Activated naive CD4-positive, alpha-beta T cell treated with anti-CD3 and anti-CD28 coated beads, Interleukin-2, amount 50 U/mL, for 24 hours (primary cell): ENCODE results near the gene PLCD4.

ENCODE experiments used
- H3K27ac Mint-ChIP-seq: one replicate; pipeline ENCODE4 v1.8.0; 2021; ENCODE audit warnings: mild to moderate bottlenecking, mixed read lengths
- H3K27me3 Mint-ChIP-seq: one replicate; pipeline ENCODE4 v1.8.0; 2021; ENCODE audit warnings: mixed read lengths
- H3K36me3 Mint-ChIP-seq: one replicate; pipeline ENCODE4 v1.8.0; 2021; ENCODE audit warnings: mixed read lengths
- H3K4me1 Mint-ChIP-seq: one replicate; pipeline ENCODE4 v1.8.0; 2021; ENCODE audit warnings: mixed read lengths
- H3K4me3 Mint-ChIP-seq: one replicate; pipeline ENCODE4 v1.8.0; 2021; ENCODE audit warnings: mild to moderate bottlenecking, mixed read lengths
- H3K9me3 Mint-ChIP-seq: one replicate; pipeline ENCODE4 v1.8.0; 2021; ENCODE audit warnings: mixed read lengths

The PLCD4 gene

DNA sequence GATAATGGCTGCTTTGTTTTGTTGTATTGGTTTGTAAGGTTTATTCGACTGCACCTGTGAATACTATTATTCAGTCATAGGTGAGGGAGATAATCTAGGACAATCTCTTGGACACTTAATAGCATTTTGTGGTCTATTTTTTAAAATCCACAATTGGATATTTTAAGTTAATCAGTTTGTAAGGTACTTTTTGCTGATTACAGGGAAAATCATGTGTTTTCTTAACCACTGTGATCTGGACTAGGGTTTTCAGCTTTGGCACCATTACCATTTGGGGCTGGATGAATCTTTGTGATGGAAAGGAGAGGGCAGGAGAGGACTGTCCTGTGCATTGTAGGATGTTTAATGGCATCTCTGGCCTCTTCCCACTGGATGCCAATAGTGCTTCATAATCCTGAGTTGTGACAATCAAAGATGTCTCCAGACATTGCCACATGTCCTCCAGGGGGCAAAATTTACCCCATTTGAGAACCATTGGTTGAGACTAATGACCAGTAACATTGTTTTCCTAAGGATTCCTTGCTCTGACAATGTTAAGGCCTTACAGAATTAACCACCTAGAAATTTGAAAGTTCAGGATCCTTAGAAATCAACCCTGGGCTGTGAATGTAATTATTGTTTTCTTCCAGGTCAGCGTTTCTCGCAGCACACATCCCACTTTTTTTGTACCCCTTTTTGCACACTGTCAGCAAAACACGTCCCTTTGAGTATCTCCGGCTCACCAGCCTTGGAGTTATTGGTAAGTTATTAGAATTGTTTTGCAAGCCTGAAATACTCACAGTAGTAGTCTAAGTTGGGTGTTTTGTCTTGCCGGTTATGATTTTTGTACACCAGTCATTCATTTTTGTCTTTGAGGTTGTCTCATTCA, 23.5 kb upstream of the PLCD4 start:
- Mint-ChIP-seq H3K4me3 (no peak overlapping the region), H3K9me3 (no peaks in the 10 kb centered on the region), H3K27ac (no peak overlapping the region), H3K4me1 (peaks cover 25% of the 10 kb centered on the region), H3K36me3 (peaks cover 18% of the 10 kb centered on the region), H3K27me3 (no peaks in the 10 kb centered on the region)

DNA sequence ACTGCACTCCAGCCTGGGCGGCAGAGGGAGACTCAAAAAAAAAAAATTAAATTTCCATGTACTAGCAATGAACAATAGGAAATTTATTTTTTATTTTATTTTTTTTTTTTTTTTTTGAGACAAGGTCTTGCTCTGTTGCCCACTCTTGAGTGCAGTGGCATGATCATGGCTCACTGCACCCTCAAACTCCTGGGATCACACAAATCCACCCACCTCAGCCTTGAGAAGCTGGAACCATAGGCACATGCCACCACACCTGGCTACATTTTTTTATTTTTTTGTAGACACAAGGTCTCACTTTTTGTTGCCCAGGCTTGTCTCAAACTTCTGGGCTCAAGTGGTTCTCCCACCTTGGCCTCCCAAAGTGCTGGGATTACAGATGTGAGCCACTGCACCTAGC, 22.2 kb upstream of the PLCD4 start:
- Mint-ChIP-seq H3K4me3 (no peak overlapping the region), H3K9me3 (no peaks in the 10 kb centered on the region), H3K36me3 (peaks cover 16% of the 10 kb centered on the region), H3K4me1 (peaks cover 21% of the 10 kb centered on the region), H3K27me3 (no peaks in the 10 kb centered on the region), H3K27ac (no peak overlapping the region)

DNA sequence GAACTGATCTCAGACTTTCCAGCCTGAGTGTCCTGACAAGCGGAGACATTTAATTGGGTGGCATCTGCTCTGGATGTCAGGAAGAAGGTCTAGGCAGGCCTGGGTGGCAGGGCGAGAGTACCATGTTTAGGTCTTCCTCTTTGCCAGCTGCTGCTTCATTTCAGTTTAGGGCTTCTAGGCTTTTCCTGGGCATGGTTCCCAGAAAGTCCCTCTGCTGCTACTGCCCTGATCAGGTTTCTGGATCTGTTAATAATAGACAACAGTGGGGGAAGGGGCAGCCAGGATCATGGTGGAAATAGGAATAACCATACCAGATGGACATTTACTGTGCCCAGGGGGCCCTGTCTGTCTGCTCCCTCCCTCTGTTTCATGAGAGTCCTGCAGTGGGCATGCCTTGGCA, 2.3 kb upstream of the PLCD4 start:
- H3K4me1 Mint-ChIP-seq = no peaks in the 10 kb centered on the region
- H3K27me3 Mint-ChIP-seq = peaks cover 4% of the 10 kb centered on the region
- H3K9me3 Mint-ChIP-seq = no peaks in the 10 kb centered on the region
- no peak overlapping the region for H3K4me3 Mint-ChIP-seq
- no peak overlapping the region for H3K27ac Mint-ChIP-seq
- no peaks in the 10 kb centered on the region for H3K36me3 Mint-ChIP-seq

DNA sequence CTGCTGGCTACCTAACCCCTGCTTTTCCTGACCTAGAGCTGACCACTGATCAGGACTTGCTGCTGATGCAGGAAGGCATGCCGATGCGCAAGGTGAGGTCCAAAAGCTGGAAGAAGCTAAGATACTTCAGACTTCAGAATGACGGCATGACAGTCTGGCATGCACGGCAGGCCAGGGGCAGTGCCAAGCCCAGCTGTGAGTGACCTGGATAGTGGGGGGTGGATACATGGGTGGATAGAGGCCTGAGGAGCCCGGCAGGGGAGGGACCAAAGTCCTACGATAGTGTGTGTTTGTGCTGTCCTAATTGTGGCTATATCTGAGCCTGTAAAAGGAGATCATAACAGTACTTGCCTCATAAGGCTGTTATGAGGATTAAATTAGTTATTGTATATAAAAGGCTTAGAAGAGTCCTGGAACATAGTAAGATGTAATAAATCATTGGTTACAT, 8.2 kb downstream of the PLCD4 start:
- Mint-ChIP-seq H3K27ac (no peak overlapping the region), H3K4me3 (no peak overlapping the region), H3K9me3 (no peaks in the 10 kb centered on the region), H3K27me3 (no peaks in the 10 kb centered on the region), H3K4me1 (no peaks in the 10 kb centered on the region), H3K36me3 (no peaks in the 10 kb centered on the region)

DNA sequence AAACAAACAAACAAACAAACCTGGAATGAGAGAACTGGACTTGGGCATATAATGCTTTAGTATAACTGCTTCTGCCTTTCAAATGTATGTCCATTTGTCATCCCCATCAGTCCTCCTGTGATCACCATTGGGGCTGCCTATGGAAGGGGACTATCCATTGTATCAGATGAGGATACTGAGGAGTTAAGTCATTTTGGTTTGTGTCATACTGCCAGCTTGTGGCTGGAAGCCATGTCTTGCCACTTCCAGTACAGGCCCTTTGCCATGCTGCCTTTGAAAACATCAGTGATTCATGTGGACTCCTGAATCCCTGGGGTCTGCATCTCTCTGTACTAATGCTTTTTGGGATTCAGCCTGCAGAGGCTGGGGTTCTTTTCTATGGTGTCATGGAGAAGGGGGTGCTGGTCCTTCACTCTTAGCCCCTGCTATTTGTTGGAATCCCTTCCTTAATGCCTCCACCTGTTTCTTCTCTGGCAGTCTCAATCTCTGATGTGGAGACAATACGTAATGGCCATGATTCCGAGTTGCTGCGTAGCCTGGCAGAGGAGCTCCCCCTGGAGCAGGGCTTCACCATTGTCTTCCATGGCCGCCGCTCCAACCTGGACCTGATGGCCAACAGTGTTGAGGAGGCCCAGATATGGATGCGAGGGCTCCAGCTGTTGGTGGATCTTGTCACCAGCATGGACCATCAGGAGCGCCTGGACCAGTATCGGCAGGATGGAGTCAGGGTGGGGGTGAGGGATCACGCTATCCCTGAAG, 10.6 kb downstream of the PLCD4 start:
- no peaks in the 10 kb centered on the region for H3K9me3 Mint-ChIP-seq
- no peak overlapping the region for H3K27ac Mint-ChIP-seq

DNA sequence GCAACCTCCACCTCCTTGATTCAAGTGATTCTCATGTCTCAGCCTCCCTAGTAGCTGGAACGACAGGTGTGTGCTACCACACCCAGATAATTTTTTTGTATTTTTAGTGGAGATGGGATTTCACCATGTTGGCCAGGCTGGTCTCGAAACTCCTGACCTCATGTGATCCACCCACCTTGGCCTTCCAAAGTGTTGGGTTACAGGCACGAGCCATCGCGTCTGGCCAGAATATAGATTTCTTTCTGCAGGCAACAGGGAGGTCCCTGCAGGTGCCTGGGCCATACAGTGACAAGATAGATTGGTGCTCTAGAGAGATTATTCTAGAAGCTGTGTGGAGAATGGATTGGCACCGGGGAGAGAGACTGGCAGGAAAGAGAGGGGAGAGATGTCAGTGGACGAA, 13.3 kb downstream of the PLCD4 start:
- Mint-ChIP-seq H3K27ac (no peak overlapping the region), H3K27me3 (no peaks in the 10 kb centered on the region), H3K4me1 (no peaks in the 10 kb centered on the region), H3K36me3 (no peaks in the 10 kb centered on the region), H3K9me3 (no peaks in the 10 kb centered on the region), H3K4me3 (no peak overlapping the region)

More for the DNA sequence above, 10.6 kb downstream of the PLCD4 start:
- Mint-ChIP-seq H3K36me3 (no peaks in the 10 kb centered on the region), H3K4me3 (no peak overlapping the region), H3K4me1 (no peaks in the 10 kb centered on the region), H3K27me3 (no peaks in the 10 kb centered on the region)

DNA sequence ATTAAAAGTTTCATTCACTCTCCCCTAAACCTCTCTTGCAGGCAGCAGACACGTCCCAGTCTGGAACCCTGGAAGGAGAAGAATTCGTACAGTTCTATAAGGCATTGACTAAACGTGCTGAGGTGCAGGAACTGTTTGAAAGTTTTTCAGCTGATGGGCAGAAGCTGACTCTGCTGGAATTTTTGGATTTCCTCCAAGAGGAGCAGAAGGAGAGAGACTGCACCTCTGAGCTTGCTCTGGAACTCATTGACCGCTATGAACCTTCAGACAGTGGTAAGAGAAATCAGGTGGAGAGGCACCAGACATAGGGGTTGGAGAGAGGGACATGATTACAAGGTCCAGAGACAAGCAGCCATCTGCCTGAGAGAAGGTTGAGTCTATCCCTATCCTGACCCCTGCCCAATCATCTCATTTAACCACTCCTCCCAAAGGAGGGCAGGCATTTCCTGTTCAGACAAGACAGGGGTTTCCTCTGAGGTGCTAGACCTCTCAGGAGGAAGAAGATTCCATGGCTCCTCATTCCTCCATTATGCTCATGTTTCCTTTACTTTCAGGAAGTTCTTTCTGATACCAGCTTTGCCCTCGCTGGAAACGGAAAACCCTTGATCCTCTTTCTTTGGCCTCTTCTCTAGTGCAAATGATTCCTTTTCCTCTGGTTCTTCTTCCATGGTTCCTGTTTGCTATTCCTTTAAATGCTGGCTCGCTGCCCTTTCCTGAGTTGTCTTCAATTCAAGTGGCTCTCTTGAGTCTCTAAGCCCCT, 15.1 kb downstream of the PLCD4 start:
- Mint-ChIP-seq H3K4me3 (no peak overlapping the region), H3K27me3 (no peaks in the 10 kb centered on the region), H3K36me3 (no peaks in the 10 kb centered on the region), H3K9me3 (no peaks in the 10 kb centered on the region), H3K27ac (no peak overlapping the region), H3K4me1 (no peaks in the 10 kb centered on the region)

DNA sequence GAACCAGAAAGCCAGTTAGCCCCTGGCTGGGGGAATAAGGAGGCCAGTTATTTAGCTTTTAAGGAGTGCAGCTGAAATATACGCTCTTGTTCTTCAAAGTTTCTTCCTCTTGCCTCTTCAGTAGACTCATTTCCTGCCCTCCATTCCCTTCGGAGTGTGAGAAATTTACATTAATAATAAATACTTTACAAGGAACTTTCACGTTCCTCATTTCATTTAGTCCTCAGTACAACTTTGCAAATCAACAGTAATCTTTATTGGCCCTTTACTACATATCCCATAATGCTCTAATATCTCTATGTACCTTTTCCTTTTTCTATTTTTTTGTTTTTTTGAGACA, 15.6 kb downstream of the PLCD4 start:
- H3K36me3 Mint-ChIP-seq = no peaks in the 10 kb centered on the region
- no peaks in the 10 kb centered on the region for H3K27me3 Mint-ChIP-seq
- no peak overlapping the region for H3K4me3 Mint-ChIP-seq
- H3K4me1 Mint-ChIP-seq = no peaks in the 10 kb centered on the region
- H3K27ac Mint-ChIP-seq = no peak overlapping the region
- H3K9me3 Mint-ChIP-seq = no peaks in the 10 kb centered on the region

DNA sequence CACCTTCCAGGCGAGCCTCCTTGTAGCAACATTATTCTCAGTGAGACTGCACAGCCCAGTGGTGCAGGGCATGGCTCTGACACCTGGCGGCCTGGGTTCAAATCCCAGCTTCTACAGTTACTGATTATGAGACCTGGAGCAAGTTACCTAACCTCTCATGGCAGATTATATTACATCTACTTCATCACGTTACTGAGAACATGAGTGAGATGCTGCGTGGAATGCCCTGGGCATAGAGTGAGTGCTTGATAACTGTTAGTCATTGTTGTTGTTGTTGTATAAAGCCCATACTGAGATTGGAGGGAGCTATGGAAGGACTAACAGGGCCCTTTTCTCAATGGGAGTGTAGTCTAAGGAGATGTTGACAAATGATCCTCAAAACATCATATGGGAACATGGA, 18.7 kb downstream of the PLCD4 start:
- no peak overlapping the region for H3K27ac Mint-ChIP-seq
- no peak overlapping the region for H3K4me3 Mint-ChIP-seq
- no peaks in the 10 kb centered on the region for H3K36me3 Mint-ChIP-seq
- no peaks in the 10 kb centered on the region for H3K27me3 Mint-ChIP-seq
- H3K9me3 Mint-ChIP-seq = no peaks in the 10 kb centered on the region
- no peaks in the 10 kb centered on the region for H3K4me1 Mint-ChIP-seq

DNA sequence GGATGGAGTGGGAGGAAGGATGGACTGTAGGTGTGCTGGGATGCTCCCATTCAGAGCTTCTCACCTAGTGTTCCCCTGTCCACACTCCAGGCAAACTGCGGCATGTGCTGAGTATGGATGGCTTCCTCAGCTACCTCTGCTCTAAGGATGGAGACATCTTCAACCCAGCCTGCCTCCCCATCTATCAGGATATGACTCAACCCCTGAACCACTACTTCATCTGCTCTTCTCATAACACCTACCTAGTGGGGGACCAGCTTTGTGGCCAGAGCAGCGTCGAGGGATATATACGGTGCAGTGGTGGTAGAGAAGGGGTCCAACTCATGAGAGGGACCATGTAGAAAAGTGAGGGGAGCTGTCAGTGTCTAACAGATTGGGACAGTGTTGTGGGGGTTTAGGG, 20.2 kb downstream of the PLCD4 start:
- H3K27ac Mint-ChIP-seq = no peak overlapping the region
- H3K4me3 Mint-ChIP-seq = no peak overlapping the region
- no peaks in the 10 kb centered on the region for H3K27me3 Mint-ChIP-seq
- H3K9me3 Mint-ChIP-seq = no peaks in the 10 kb centered on the region
- no peaks in the 10 kb centered on the region for H3K36me3 Mint-ChIP-seq
- no peaks in the 10 kb centered on the region for H3K4me1 Mint-ChIP-seq

DNA sequence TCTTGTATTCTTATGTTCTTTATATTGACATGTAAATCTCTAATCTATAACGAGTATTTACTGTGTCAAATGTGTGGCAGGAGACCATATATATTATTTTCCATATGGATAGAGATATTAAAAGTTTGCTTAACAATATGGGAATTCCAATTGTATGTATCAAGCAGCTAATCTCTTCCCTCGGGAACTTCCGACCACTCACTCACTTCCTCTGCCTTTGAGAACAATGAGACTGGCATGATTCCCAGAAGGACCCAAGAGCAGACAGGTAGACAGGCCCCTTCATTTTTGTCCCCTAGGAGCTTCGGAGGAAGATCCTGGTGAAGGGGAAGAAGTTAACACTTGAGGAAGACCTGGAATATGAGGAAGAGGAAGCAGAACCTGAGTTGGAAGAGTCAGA, 24.1 kb downstream of the PLCD4 start:
- Mint-ChIP-seq H3K27me3 (no peaks in the 10 kb centered on the region), H3K4me1 (no peaks in the 10 kb centered on the region), H3K36me3 (peaks cover 5% of the 10 kb centered on the region), H3K9me3 (no peaks in the 10 kb centered on the region), H3K27ac (no peak overlapping the region), H3K4me3 (no peak overlapping the region)

DNA sequence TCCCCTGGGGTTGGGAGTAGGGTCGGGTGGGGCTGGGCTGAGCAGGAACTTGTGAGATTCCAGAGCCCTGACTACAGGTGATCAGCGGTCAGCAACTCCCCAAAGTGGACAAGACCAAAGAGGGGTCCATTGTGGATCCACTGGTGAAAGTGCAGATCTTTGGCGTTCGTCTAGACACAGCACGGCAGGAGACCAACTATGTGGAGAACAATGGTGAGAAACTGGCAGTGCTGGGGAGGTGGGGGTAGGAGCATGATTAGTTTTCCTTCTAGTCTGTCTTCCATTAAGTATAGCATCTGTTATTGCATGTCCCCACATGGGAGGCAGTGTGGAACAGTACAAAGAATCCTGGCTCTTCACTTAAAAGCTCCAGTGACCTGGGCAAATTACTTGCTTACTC, 28.0 kb downstream of the PLCD4 start:
- Mint-ChIP-seq H3K4me1 (no peaks in the 10 kb centered on the region), H3K36me3 (peaks cover 10% of the 10 kb centered on the region), H3K4me3 (no peak overlapping the region), H3K27ac (no peak overlapping the region), H3K9me3 (no peaks in the 10 kb centered on the region), H3K27me3 (no peaks in the 10 kb centered on the region)

DNA sequence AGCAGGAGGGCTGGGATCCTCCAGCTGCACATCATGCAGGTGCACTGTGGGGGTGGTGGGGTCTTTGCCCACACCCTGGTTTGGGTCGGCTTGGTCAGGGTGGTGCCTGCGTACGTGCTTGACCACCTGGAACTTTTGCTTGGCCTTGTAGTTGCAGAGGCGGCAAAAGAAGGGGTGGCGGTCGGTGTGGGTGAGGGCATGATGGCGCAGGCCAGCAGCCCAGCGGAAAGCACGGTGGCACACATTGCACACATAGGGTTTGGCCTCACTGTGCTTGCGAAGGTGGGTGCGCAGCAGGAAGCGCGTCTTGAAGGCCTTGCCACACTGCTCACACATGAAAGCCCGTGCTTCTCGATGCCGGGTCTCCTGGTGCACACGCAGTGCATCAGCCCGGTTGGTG, 30.7 kb downstream of the PLCD4 start:
- H3K36me3 Mint-ChIP-seq = peaks cover 10% of the 10 kb centered on the region
- H3K27ac Mint-ChIP-seq = no peak overlapping the region
- no peaks in the 10 kb centered on the region for H3K9me3 Mint-ChIP-seq
- H3K4me3 Mint-ChIP-seq = no peak overlapping the region
- no peaks in the 10 kb centered on the region for H3K4me1 Mint-ChIP-seq
- H3K27me3 Mint-ChIP-seq = no peaks in the 10 kb centered on the region

DNA sequence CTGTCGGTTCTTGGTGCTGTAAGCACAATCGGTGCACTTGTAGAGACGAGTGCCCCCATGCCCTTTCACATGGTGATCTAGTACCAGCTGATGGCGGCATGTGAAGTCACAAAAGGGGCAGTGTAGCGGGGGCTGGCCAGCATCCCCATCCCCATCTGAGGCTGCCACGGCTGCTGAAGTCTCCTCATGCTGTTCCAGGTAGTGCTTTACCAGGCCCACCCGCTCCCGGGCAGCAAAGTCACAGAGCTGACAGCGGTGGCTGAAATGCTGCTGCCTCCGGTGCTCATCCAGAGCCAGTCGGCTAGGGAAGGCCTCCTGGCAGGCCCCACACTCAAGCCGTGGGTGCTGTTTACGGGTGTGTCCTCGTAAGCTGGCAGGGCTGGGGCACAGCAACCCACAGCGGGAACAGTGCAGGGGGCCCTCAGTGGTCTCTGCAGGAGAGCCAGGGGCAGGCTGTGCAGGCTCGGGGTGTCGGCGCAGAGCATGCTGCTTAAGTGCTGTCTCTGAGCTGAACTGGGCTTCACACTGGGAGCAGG, 34.5 kb downstream of the PLCD4 start:
- H3K27ac Mint-ChIP-seq = no peak overlapping the region
- H3K4me1 Mint-ChIP-seq = no peaks in the 10 kb centered on the region
- no peak overlapping the region for H3K4me3 Mint-ChIP-seq
- H3K36me3 Mint-ChIP-seq = peaks cover 9% of the 10 kb centered on the region
- H3K9me3 Mint-ChIP-seq = no peaks in the 10 kb centered on the region
- no peaks in the 10 kb centered on the region for H3K27me3 Mint-ChIP-seq

DNA sequence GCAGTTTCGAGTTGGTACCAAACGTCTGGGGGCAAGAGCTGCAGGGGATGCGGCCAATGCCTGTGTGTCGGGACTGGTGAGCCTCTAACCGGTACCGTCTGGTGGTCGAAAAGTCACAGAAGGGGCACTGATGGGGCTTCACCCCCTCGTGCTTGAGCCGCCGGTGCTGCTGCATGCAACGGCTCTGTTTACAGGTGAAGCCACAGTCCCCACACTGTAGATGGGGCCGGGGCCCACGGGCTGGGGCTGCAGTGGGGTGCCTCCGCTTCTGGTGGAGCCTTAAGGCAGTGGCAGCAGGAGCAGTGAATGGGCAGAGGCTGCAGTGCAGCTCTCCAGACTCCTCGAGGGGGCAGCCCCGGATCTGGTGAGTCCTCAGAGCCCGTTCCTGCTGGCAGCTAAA, 35.1 kb downstream of the PLCD4 start:
- H3K27ac Mint-ChIP-seq = no peak overlapping the region
- H3K36me3 Mint-ChIP-seq = peaks cover 12% of the 10 kb centered on the region
- no peaks in the 10 kb centered on the region for H3K27me3 Mint-ChIP-seq
- H3K4me3 Mint-ChIP-seq = no peak overlapping the region
- H3K9me3 Mint-ChIP-seq = no peaks in the 10 kb centered on the region
- H3K4me1 Mint-ChIP-seq = no peaks in the 10 kb centered on the region
